HG02943 (cell line): ENCODE measurements around the gene ZNF628.

Source experiments
- ATAC-seq: cut with Tn5 transposase; IDR thresholded peaks from one replicate; pipeline ENCODE4 v1.9.1; 2021; ENCODE audit warnings: mild to moderate bottlenecking, low read depth, moderate library complexity; ENCODE audit not compliant: unreplicated experiment

Gene ZNF628

GRCh38 chr19:55464662-55465054 lies 11.8 kb upstream of the ZNF628 start, which contains the start of gene C19orf85:
Gene C19orf85 (minus strand): TSS chr19:55464751. CDS start chr19:55464554, 197 bp downstream.
- ATAC-seq, result no peak

GRCh38 chr19:55465460-55466240 lies 10.8 kb upstream of the ZNF628 start:
- ATAC-seq, result no peak

GRCh38 chr19:55466241-55466614 lies 10.2 kb upstream of the ZNF628 start:
- ATAC-seq, result no peak

- ATAC-seq, result no peak
Observed at GRCh38 chr19:55467236-55468053, 9.0 kb upstream of the ZNF628 start.

DNA sequence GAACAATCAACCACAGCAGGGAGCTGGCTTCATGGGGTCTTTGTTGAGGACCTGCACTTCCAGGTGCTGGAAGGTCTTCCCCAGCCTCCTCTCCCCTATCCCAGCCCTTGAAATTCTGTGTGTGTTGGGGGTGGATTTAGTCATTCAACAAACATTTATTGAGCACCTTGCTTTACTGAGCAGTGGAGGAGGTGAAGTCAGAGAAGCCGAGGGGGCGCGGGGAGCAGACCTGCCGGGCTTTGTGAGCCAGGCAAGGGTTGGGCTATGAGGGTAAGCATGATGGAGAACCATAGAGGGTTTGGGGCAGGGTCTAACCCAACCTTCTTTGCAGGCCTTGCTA lies 8.4 kb upstream of the ZNF628 start:
- ATAC-seq, result no peak

DNA sequence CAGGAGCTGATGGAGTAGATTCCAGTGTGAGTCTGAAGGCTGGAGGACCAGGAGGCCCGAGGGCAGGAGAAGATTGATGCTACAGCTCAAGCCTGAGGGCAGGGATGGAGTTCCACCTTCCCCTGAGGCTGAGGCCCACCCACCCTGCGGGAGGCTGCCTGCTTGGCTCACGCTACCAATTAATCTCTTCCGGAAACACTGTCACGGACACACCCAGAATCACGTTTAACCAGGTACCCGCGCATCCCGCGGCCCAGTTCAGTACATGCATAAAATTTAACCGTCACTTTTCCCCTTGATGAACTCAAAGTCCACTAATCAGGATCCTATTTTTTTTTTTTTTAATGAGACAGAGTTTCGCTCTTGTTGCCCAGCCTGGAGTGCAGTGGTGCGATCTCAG lies 5.2 kb upstream of the ZNF628 start:
- ATAC-seq, result no peak

DNA sequence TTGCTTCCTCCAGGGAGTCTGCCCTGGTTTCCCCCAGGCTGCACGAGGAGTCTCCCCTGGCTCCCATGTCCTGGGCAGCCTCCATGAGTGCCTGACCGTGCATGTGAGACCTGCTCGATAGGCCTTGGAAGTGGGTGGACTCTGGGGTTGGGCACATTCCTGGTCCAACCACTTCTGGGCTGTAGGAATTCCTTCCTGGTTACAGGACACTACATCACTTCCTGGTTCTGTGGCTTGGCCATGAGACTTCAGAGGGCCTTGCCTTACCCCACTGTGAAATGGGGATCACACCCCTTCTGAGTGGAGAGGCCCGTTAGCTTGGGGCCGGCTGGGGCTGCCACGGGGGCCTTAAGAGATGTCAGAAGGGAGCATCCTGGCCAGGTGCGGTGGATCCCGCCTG lies 4.0 kb upstream of the ZNF628 start:
- no peak for ATAC-seq

GRCh38 chr19:55473225-55474012 lies 3.0 kb upstream of the ZNF628 start:
- ATAC-seq, result no peak

DNA sequence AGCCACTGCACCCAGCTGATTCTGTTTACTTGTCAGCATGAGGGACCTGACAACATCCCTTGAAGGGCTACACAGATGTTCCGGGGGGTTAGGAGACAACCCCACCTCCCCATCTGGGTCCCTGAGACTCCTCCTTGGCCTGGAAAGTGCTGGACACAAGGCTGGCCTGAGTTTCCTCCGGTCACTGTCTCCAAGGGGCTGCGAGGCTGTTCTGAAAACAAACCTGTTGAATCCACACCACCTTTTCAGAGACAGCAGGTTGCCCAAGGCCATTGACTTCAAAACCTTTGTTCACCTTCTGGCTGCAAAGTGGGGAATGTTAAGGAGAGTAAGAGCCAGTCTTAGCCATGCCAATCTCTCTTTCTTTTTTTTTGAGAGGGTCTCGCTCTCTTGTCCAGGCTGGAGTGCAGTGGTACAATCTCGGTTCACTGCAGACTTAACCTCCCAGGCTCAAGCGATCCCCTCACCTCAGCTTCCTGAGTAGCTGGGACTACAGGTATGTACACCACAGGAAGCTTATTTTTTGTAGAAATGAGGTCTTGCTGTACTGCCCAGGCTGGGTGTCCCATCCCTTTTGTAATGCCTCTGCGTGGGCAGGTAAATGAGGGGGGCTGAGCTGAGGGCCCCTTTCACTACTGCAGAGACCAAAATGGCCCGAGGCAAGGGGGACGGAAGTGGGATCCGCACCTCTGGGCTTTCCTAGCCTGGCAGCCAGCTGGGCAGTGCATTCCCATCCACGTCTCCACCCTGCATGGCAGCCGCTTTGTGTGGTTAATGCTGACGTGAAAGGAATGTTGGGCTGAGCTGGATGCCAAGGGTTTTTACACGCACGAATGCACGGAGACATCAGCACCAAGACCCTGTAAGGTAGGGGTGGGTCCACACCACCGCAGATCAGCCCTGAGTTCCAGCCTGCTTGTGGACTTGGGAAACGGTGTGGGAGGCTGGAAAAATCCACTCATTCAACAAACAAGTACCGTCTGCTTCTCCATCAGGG lies 1.9 kb upstream of the ZNF628 start:
- no peak for ATAC-seq

GRCh38 chr19:55477905-55478304 lies 1.5 kb downstream of the ZNF628 start:
- ATAC-seq, result no peak

DNA sequence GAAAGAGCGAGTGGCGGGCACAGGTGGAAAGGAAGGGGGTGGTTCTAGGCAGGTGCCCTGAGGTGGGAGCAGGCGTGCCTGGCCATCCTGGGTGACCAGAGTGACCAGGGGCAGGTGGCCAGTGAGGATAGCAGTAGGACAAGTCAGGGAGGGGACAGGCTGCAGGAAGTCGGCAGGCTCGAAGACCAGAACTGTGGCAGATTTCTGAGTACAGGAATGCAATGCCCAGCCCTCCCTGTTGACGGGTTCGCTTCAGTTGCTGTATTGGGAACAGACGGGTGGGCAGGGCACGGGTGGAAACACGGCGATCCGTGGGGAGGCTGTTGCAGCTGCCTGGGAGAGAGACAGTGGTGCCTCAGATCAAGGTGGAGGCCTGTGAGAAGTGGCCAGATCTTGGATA lies 1.9 kb downstream of the ZNF628 start:
- no peak for ATAC-seq

GRCh38 chr19:55479045-55479444 lies 2.6 kb downstream of the ZNF628 start:
- ATAC-seq, result no peak

DNA sequence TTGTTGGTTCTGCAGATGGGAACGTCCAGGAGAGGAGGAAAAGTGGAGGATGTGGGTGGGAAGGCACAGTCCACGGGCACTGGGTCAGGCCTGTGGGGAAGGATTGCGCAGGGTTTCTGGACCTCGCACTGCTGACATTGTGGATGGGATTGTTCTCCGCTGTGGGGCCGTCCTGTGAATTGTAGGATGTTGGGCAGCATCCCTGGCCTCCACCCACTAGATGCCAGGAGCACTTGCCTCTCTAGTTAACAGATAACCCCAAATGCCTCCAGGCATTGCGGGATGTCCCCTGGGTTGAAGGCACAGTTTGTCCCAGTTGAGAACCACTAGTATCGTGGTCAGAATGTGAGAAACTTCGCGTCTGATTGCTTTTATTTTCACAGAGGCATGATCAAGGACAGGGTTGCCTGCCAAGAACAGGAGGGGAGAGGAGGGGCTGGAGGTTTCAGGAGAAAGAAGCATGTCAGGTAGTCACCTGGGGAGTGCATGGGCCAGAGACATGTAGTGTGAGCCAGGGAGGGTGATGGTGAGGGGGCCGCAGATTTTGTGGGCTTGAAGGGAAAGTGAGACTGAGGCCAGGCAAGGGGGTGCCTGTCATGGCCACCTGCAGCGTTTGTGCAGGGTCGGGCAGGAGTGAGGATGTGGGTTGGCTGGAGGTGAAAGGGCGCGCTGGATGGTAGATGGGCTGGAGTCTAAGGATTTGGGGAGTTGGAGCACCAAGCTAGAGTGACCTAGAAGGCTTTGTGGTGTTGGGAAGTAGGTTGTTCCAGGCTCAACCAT lies 3.2 kb downstream of the ZNF628 start:
- ATAC-seq, result no peak

GRCh38 chr19:55481148-55481793 lies 4.9 kb downstream of the ZNF628 start:
- no peak for ATAC-seq

- ATAC-seq, result no peak
Observed at GRCh38 chr19:55481794-55482155, 5.4 kb downstream of the ZNF628 start.

GRCh38 chr19:55482156-55482961 lies 5.9 kb downstream of the ZNF628 start:
- no peak for ATAC-seq

DNA sequence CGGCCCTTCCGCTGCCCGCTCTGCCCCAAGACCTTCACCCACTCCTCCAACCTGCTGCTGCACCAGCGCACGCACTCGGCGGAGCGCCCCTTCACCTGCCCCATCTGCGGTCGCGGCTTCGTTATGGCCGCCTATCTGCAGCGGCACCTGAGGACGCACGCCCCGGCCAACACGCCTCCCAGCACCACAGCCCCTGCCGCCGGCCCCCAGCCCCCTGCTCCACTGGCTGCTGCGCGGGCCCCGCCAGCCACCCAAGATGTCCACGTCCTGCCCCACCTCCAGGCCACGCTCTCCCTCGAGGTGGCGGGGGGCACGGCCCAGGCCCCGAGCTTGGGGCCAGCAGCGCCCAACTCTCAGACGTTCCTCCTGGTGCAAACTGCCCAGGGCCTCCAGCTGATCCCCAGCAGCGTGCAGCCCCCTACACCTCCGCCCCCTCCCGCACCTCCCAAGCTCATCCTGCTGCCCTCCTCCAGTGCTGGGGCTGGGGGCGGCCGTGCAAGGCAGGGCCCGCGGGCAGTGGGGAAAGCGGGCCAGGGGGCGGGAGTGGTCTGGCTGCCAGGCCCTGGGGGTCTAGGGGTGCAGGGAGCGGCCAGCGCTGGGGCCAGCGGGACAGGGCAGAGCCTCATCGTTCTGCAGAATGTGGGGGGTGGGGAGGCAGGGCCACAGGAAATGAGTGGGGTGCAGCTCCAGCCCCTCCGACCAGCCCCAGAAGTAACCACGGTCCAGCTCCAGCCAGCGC lies 6.7 kb downstream of the ZNF628 start:
- no peak for ATAC-seq
